GM08714 (cell line): Measurements from ENCODE around the gene LDAF1.
"Not testable (repeated sequence)": the region's sequence is repeated elsewhere in the genome, so short reads cannot be mapped to it uniquely, and the experiment has no call there.

Experiments used
- H3K4me3 ChIP-seq: fragments of 200-500 bp; sonication (Bioruptor generic); 2 replicates; pipeline ENCODE4 v1.5.1; 2014; ENCODE audit warnings: mild to moderate bottlenecking, low read length, inconsistent platforms
- ZNF274 ChIP-seq: IDR thresholded peaks from 2 replicates; pipeline ENCODE4 v1.6.1; 2012; ENCODE audit warnings: mild to moderate bottlenecking, low read depth, low read length

The LDAF1 gene

DNA sequence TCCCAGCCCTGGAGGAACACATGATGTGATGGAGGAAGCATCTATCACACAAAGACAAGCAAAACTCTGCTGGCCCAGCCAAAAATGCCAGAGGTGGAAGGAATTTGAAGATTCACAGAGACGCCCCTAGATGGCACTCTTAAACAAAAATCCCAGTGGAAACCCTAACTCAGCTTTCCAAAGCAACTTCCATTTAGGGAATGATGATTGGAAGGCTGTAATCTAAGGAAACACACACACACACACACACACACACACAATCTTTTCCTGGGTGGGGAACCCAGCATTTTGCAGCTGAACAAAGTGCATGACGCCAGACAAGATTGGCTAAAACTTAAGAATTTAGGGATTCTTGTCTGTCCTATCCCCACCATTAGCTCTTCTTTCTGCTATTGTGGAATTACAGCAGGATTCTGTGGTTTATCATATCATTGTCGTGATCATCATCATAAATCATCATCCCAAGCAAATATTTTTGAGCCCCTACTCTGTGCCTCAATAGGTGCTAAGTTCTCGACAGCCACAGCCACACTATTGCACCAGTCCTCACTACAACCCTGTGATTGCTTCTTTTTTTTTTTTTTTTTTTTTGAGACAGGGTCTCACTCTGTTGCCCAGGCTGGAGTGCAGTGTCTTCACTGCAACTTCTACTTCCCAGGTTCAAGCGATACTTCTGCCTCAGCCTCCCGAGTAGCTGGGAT lies 1.6 kb upstream of the LDAF1 start:
- no peak overlapping the region for H3K4me3 ChIP-seq
- no peak for TF ChIP-seq ZNF274

DNA sequence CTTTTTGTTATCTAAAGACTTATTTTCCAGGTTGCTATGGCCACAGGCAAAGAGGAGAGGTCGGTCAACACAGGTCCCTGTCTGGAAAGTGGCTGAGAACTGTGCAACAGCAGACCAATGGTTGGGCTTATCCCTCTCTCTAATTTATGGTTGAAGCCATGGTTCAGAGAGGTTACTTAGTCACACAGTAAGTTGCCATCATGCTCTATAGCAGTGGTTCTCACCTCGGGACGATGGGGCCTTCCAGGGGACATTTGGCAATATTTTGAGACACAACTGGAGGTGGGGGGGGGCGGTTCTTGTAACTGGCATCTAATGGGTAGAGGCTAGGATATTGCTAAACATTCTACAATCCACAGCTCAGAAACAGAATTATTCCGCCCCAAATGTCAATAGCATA lies 842 bp upstream of the LDAF1 start:
- no peak overlapping the region for H3K4me3 ChIP-seq
- no peak for TF ChIP-seq ZNF274

GRCh38 chr16:21159281-21159951 lies 942 bp downstream of the LDAF1 start:
- no peak for TF ChIP-seq ZNF274
- peak overlapping the region; percentile 71; the same call in 1 of the 2 replicates for H3K4me3 ChIP-seq

DNA sequence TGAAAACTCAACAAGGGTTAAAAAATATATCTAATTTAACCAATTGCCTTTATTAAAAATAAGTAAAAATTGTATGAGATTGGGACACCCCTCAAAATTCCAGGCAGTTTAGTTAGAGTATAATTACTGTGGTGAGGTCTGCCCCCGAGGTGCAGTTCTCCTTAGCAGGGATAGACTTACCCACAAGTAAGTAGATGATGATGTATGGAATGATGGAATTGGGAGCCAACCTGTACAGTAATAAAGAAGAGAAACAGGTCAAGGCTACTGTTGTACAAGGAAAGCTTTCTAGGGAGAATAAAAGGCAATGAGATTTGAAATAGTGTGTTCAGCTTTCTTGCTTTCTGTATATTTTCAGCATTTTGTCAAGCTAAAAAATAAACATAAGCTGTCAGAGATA lies 1.8 kb downstream of the LDAF1 start:
- no peak overlapping the region for H3K4me3 ChIP-seq

DNA sequence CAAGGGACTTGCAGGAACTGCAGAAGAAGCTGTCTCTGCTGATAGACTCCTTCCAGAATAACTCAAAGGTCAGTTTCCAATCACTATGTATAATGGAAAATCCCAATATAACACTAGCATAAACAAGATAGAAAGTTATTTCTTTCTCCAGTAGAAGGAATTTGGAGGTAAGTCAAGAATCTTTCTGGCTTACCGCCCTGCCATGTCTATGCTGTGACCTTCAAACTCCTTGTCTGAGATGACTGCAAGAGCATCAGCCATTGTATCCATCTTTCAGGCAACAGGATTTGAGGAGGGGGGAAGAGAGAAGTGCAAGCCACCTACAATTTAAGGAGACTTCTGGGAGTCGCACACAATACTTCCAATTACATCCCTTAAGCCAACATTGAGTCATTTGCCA lies 2.7 kb downstream of the LDAF1 start:
- TF ChIP-seq ZNF274 = no peak
- no peak overlapping the region for H3K4me3 ChIP-seq

More for the DNA sequence above, 1.8 kb downstream of the LDAF1 start:
- TF ChIP-seq ZNF274 = no peak

DNA sequence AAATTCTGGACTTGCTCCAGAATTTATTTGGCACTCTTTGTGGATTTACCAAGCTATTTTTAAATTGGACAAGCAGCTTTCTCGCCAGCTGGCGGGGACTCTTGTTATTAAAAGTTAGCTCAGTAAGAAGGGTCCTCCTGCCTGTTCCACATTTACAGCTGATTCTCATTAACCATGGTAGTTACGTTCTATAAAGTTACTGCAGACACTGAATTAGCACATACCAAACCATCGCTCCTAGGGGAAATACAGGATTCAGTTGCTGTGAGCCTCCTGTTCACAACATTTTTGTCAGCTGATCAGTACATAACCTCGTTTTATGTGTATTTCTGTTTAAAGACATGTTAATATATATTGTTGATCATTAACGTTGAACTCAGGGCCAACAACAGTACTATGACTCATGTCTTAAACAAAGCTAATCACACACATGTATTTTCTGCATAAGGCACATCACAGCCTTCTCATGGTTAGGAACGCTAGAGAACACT lies 4.2 kb downstream of the LDAF1 start:
- no peak for TF ChIP-seq ZNF274

DNA sequence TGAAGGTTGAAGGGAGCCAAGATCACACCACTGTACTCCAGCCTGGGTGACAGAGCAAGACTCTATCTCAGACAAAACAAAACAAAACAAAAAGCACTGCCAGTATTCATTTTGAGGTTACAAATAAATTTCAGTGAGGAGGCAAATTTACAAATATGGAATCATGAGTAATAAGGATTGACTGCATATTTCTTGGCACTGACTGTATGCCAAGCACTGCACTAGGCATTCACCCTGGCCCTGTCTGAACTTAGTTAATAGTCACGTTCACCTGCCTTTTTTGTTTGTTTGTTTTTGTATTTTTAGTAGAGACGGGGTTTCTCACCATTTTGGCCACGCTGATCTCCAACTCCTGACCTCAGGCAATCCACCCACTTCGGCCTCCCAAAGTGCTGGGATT lies 5.1 kb downstream of the LDAF1 start:
- no peak overlapping the region for H3K4me3 ChIP-seq
- no peak for TF ChIP-seq ZNF274

More for the DNA sequence above, 4.2 kb downstream of the LDAF1 start:
- H3K4me3 ChIP-seq = no peak overlapping the region

DNA sequence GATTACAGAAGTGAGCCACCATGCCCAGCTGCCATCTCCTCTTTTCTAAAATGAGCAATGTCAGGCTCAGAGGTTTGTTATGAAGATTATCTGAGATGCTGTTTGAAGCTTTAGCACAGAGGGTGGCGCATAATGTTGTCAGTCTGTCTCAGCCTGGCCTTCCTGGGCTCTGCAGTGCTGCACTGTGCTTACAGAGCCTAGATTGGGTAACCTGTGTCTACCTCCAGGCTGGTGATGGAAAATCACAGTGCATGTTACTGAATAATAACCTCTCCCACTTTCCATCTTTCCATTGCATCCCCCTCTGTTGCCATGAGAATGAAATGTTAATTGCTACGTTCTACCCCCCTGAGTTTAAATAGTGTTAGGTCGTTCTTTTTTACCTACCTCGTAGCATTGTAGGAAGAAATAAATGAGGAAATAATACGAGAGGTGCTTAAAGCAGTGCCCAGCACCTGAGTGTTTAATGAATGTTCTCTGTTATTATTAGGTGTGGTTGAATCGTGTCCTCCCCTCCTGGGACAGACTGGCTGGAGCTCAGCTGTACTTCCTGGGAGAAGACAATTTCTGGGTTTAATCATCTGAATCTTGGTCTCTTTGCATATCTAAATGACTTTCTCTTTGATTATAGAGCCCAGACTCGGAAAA lies 6.2 kb downstream of the LDAF1 start:
- no peak overlapping the region for H3K4me3 ChIP-seq
- TF ChIP-seq ZNF274 = no peak

GRCh38 chr16:21166561-21166961 lies 8.1 kb downstream of the LDAF1 start:
- H3K4me3 ChIP-seq = no peak overlapping the region
- no peak for TF ChIP-seq ZNF274

- no peak overlapping the region for H3K4me3 ChIP-seq
- no peak for TF ChIP-seq ZNF274
These were observed 8.9 kb downstream of the LDAF1 start for GRCh38 chr16:21167360-21167759.

- TF ChIP-seq ZNF274 = no peak
These were observed 9.6 kb downstream of the LDAF1 start for GRCh38 chr16:21167929-21168602.

GRCh38 chr16:21169249-21169981 lies 10.9 kb downstream of the LDAF1 start:
- no peak overlapping the region for H3K4me3 ChIP-seq
- no peak for TF ChIP-seq ZNF274

More at GRCh38 chr16:21167929-21168602, 9.6 kb downstream of the LDAF1 start:
- H3K4me3 ChIP-seq = no peak overlapping the region

- H3K4me3 ChIP-seq = not testable (repeated sequence)
These were observed 11.6 kb downstream of the LDAF1 start for GRCh38 chr16:21170116-21170515.

DNA sequence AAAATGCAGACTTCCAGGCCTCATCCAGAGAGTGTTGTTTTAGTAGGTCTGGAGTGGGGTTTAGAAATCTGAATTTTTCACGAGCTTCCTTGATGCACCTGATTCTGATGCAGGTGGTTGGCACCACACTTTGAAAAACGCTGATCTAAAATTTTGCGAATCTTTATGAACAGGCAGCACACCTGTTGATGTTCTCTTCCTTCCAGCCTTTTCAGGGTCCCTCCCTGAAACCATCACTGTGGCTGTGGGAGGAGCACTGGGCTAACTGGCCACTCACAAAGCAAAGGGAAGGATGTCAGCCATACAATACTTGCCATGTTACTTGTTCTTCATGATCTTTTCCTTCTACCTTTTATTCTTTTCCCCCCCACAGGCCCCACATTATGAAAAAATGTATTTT lies 14.2 kb downstream of the LDAF1 start:
- no peak for TF ChIP-seq ZNF274
- H3K4me3 ChIP-seq = no peak overlapping the region
